GM19043 (cell line): Measurements from ENCODE around the gene NTRK2.

Experiments used
- ATAC-seq: cut with Tn5 transposase; IDR thresholded peaks from one replicate; pipeline ENCODE4 v1.9.1; 2021; ENCODE audit warnings: low read depth; ENCODE audit not compliant: unreplicated experiment

Gene NTRK2

GRCh38 chr9:84999788-85000187 is 330.3 kb downstream of the NTRK2 start:
- ATAC-seq, result no peak

DNA sequence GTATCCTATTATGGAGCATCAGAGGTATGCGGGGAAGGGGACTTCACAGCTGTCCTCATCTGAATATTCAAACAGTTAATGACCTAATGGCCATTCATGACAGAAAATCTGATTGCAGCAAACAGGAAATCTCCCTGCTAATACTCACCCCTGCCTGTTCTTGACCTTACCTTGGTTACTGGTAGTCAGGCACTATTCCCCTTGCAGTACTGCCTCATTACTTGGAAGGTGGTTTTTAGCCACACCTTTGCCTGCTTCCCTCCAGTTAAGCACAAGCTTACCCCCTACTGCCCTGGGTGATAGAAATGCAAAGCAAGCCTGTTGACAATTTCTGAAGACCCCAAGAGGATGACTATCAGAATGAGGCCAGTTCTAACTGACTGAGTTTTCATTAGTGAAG is 332.4 kb downstream of the NTRK2 start:
- ATAC-seq, result no peak

DNA sequence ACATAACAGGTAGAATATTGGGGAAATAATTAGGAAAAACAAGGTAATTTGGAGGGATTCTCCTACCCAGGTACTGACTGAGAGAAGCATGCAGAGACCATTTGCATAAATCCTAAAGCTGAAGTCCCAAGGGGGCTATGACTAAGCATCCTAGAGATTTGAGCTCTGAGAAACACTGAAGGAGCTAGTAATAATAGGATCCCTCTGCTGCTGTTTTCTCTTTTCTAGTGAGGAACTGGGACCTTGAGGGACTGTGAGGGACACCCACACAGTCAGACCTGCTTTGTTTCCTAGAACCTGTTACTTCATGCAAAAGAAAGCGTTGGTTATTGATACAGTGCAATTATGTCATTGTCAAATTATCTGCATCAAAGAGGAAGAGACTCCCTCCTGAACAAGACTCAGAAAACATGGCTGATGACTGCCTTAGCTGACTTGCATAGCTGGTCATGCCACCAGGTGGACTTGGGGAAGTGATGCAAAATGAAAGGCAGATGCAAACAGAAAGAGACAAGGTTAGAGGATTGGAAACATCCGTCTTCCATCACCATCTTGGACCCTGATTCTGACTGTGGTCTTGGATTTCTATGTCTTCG is 335.4 kb downstream of the NTRK2 start:
- no peak for ATAC-seq

DNA sequence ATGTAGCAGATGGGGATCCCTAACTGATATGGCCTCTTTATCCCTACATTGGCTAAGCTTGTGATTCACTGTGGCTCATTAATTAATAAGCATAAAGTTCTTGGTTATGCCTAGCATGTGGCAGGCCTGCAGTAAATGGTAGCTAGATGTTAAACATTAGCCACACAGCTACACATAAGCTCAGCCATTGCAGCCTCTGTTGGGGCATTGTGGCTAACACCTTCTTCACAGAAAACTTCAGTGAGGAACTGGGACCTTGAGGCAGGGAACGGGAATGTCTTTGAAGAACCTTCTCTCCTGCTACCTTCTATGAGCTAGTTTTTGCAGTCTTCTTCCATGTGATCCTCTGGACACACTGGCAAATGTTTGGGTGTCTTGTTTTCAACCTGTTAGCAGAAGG is 338.2 kb downstream of the NTRK2 start:
- ATAC-seq, result no peak

- ATAC-seq, result no peak
Measured at GRCh38 chr9:85008215-85008614, 338.7 kb downstream of the NTRK2 start.

- peak; percentile 84 for ATAC-seq
Measured at GRCh38 chr9:85009251-85009650, 339.7 kb downstream of the NTRK2 start.

- no peak for ATAC-seq
Measured at GRCh38 chr9:85013703-85014102, 344.2 kb downstream of the NTRK2 start.

GRCh38 chr9:85014292-85014691 is 344.8 kb downstream of the NTRK2 start:
- no peak for ATAC-seq

DNA sequence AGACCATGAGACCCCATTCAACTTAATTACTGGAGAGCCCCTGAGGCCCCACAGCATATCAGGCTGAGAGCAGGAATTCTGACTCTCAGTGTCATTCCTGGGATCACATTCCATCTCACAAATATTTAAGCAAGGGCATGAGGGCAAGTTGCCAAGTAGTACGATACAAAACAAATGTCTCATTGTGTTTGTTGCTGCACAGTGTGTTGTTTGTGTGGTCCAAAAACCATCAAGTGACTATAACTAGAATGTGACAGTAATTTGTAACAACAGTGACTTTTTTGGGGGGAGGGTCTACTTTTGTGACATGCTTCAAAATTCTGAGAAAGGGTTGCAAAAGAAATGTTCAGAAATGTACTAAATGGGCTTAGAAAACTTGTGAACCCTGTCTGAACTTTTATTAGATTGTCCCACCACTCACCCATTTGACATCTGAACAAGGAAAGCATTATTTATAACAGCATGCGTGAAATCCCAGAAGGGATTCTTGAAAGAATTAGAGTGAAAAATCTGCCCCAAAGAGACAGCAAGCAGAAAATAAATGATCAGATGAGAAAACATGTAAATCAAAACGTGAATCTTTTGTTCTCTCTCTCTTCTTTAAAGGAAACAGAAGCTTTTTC is 347.0 kb downstream of the NTRK2 start:
- no peak for ATAC-seq

GRCh38 chr9:85020791-85021190 is 351.3 kb downstream of the NTRK2 start:
- ATAC-seq, result no peak

DNA sequence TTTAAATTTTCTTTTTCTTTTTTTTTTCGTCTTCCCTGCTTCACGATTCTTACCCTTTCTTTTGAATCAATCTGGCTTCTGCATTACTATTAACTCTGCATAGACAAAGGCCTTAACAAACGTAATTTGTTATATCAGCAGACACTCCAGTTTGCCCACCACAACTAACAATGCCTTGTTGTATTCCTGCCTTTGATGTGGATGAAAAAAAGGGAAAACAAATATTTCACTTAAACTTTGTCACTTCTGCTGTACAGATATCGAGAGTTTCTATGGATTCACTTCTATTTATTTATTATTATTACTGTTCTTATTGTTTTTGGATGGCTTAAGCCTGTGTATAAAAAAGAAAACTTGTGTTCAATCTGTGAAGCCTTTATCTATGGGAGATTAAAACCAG is 352.2 kb downstream of the NTRK2 start:
- no peak for ATAC-seq

DNA sequence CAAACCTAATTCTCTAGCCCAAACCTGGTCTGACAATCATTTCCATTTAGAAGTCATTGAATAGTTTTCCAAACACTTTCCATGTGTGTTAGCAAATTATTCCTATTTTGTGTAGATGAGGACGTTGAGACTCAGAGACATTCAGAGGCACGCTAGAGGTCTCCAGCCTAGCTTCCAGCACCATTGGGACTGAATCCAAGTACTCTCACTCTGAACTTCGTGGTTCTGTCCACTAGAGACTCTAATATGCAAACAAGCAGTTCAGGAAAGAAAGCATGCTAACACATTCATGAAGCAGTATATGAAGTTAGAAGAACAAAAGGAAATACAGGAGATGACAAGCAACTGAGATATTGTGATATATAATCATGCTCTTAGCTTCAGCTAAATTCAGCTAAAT is 354.8 kb downstream of the NTRK2 start:
- no peak for ATAC-seq

DNA sequence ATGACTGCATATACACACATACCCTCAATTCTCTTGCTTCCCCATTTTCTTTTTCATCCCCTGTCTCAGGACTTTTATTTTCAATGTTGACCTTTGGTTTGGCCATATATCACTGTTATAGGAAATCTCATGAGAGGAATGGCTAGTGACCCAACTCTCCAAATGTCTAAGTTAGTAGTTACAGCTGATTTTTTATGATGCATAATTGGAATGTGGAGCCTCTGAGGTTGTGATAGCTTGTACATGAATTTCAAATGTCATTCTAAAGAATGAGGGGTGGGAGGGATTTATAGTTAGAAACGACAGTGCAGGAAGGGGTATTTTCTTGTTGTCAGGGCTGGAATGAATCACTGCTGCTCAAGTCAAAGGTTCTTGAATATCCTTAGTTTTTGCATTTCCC is 356.1 kb downstream of the NTRK2 start:
- no peak for ATAC-seq

GRCh38 chr9:85027870-85028269 is 358.3 kb downstream of the NTRK2 start:
- ATAC-seq, result no peak

DNA sequence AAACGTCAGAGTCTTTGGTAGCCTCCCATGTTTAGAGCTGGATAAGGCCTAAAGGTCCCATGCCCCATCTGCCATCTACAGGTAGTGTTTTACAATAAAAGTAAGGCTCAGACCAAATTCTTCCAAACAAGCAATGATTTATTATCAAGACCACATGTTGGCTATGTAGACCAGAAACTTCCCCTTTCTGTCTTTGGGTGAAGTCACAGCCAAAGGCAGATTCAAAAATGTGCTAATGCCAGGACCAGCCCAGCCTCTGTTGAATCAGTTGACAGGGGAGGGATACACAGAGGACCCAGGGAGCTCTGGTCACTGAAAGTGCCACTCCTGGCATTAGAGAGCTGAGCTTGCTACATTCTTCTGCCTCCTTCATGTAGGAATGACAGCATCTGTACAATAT is 360.8 kb downstream of the NTRK2 start:
- ATAC-seq, result no peak

DNA sequence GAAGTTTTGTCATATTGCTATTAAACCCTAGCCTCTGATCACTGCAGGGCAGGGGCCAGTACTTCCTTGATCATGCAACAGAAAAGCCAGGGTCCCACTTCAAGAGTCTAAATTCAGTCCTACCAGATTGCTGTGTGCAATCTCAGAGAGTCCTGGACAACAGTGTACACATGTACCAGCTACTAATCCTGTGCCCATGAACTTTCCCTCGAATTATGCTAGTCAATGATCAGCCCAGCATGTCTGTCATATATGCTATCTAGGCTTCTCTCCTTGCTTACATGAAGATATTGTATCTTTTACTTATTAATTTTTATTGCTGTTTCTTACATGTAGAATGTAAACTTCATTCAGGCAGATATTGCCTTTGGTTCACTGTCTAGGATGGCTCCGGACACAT is 367.0 kb downstream of the NTRK2 start:
- no peak for ATAC-seq

GRCh38 chr9:85038061-85038460 is 368.5 kb downstream of the NTRK2 start:
- no peak for ATAC-seq

DNA sequence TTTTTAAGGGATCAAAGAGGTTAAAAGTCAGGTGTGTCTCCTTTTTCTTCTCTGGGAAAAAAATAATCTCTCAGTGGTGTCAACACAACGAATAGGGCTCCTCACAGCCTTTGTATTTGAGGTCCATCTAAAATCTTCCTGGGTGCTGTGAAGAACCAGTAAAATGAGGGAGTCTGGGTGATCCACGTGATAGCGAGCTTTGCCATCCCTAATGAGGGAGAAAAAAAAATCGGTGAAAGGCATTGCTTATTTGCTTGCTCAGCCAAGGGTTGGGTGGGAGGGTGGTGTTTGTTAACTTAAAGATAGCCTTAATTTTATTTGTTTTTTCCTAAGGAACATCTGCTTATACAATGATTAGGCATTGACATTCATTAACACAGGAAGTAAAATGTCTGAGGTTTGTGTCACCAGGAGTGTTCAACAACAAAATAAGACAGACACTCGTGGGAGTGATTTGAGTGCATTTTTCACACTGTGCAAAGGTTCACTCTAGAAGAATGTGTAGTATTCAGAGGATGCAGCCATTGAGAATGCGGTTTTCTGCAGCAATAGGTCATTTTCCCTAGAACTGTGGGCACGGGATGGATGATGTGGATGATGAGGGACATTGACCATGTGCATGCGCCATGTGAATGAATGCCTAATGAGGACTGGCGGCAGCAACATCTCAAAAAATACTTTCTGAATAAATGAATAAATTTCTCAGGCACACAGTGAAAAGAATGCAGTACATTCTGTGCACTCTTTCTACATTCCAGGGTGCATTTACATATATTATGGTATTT is 369.5 kb downstream of the NTRK2 start:
- no peak for ATAC-seq

DNA sequence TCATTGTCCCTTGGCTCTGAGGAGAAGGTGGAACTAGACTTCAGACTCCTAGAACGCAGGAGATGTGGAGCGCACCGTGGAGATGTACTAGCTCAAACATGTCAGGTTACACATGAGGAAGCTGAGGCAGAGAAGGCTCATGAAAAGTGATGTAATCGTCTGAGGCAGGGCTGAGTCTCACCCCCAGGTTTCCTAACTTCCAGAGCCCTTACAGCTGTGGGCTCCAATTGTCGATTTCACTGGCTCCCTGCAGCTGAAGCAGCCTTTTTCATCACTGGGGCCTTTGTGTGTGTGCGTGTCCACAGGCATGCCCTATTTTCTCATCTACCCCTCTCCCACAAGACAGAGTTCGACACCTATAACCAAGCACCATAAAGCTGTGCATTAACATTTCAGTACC is 370.6 kb downstream of the NTRK2 start:
- ATAC-seq, result no peak

DNA sequence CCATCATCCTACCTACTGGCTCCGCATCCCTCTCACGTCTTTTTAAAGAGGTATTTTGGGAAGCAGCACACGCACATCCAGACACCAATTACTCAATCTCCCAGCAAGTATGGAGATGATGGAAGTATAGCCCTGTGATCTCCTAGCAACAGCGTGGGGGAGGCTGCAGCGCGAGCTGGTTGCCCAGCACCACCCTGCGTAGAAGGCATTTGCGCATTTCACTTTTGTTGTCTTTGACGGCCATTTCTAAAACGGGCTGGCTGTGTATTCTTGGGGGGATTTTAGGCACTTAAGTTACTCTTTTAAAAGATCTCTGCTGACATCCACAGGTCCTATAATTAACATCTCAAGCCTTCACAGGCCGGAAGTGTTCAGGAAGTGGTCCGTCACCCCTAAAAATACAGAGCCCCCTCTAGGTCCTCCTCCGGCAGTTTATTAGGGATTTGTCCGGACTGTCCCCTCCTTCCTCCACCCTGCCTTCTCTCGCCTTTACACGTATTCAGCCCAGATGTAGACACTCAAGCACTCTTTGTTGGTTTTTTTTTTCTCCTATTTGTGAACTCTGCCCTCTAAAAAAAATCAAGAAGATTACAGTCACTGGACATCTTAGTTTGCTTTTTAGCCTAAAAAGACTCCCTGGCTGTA is 371.4 kb downstream of the NTRK2 start:
- no peak for ATAC-seq

DNA sequence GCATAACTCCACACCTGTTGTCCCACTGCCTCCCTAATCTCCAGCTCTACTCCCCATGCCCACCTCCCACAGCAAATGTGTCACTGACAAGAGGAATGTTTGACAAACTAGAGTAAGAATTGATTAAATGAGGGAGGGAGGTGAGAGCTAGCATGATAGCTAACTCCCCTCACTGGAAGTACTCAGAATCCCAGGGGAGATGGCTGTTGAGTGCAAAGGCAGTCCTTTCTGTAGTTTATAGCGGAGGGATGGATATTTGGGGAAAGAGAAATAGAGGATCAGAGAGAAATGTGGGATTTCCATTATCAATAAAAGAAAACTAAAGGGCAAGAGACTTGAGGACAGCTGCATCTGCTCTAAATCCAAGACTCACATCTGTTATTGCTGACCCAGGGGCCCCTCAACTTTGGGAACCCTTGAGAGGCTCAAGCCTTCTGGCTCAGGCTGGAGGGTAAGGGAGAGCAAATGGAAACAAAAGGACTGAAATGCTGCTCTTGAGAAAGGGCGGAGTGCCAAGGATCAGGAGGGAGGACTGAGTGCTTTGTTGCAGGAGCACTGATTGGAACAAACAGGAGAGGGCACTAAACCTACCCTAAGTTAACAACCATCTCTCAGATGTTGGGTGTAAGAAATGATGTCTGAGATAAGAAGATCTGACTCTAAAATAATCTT is 372.1 kb downstream of the NTRK2 start:
- ATAC-seq, result no peak
